ENCODE measurements around the gene HIVEP1.
A peak's percentile ranks its signal among the peaks of the same experiment; 100 is the strongest.

- TF ChIP-seq TAF1 (IDR thresholded peaks at IDR 0.05; ENCODE audit: low read depth, low read length): 0 out of 2 replicates have a peak, but pooled peaks have one; percentile 19
- TF ChIP-seq POLR2A (IDR thresholded peaks at IDR 0.05; ENCODE audit: low read depth, low read length): no peak; the same call in 1 of the 2 replicates
- no peak for TF ChIP-seq POLR2AphosphoS5 (IDR thresholded peaks at IDR 0.05; ENCODE audit: low read depth, low read length)
Measured at GRCh38 chr6:12049165-12049564, 37.1 kb downstream of the HIVEP1 start.

Measured in GM12891 (cell line).